SK-N-SH (cell line): ENCODE results near the gene BCL2L13.

Source experiments
- EP300 ChIP-seq, 2 experiments: IDR thresholded peaks; 2 replicates each; pipeline versions ENCODE4 v1.4.0 to v1.6.1; 2012; ENCODE audit warnings: borderline replicate concordance in 1 of 2, low read depth in 1 of 2, low read length in 1 of 2
- GABPA ChIP-seq: IDR thresholded peaks from 2 replicates; pipeline ENCODE4 v1.4.0; 2012; ENCODE audit warnings: low read depth, mild to moderate bottlenecking
- GATA2 ChIP-seq: sonication (generic); formaldehyde crosslinking; IDR thresholded peaks from 2 replicates; pipeline ENCODE4 v1.5.0; 2020; ENCODE audit warnings: mild to moderate bottlenecking, missing genetic modification reagents
- NRF1 ChIP-seq: IDR thresholded peaks from 2 replicates; pipeline ENCODE4 v1.6.1; 2012; ENCODE audit warnings: low read depth, mild to moderate bottlenecking, low read length
- POLR2AphosphoS5 ChIP-seq: IDR thresholded peaks from 2 replicates; pipeline ENCODE4 v1.6.1; 2012; ENCODE audit warnings: low read depth, low read length
- RAD21 ChIP-seq: IDR thresholded peaks from 2 replicates; pipeline ENCODE4 v1.6.1; 2012; ENCODE audit warnings: mild to moderate bottlenecking, low read length
- RFX5 ChIP-seq: IDR thresholded peaks from 2 replicates; pipeline ENCODE4 v1.6.1; 2012; ENCODE audit warnings: mild to moderate bottlenecking, improper control_type of control experiment, low read length
- SMC3 ChIP-seq: IDR thresholded peaks from 2 replicates; pipeline ENCODE4 v1.6.1; 2012; ENCODE audit warnings: low read depth, low read length, improper control_type of control experiment
- TCF12 ChIP-seq: IDR thresholded peaks from 2 replicates; pipeline ENCODE4 v1.4.0; 2012
- TF ChIP-seq, protein P1 (sequence below): fragments of 150-350 bp; IDR thresholded peaks from 2 replicates; pipeline ENCODE4 v1.6.1; 2017; ENCODE audit warnings: antibody characterized with exemption, low read length, low read depth, borderline replicate concordance
- TF ChIP-seq, protein P2 (sequence below): fragments of 200-600 bp; sonication (generic); IDR thresholded peaks from 2 replicates; pipeline ENCODE4 v1.6.1; 2017; ENCODE audit warnings: antibody characterized with exemption, mild to moderate bottlenecking, moderate library complexity
- TF ChIP-seq, protein P3 (sequence below): IDR thresholded peaks from 2 replicates; pipeline ENCODE4 v1.4.0; 2012; ENCODE audit warnings: low read depth
- TF ChIP-seq, protein P4 (sequence below): IDR thresholded peaks from 2 replicates; pipeline ENCODE4 v1.6.1; 2012; ENCODE audit warnings: mild to moderate bottlenecking, low read depth, low read length, moderate library complexity

DNA sequence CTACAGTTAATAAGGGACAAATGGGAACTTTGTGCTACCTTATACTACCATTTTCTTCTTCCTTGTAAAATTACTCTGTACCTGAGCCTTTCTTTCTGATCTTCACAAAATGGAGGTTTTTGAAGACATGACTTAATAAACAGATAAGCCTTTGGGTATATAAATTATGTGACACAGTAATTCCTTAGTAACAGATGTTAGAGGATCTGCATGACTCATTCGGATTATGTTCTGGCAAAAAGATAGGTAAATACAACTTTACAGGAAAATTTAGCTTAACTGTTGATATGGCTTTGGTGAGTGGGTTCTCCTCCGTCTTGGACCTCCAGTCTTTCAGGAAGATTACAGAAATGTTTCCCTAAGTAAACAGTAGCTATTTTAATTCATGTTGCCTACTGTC lies 73.9 kb downstream of the BCL2L13 start:
- TF ChIP-seq, protein P1, sequence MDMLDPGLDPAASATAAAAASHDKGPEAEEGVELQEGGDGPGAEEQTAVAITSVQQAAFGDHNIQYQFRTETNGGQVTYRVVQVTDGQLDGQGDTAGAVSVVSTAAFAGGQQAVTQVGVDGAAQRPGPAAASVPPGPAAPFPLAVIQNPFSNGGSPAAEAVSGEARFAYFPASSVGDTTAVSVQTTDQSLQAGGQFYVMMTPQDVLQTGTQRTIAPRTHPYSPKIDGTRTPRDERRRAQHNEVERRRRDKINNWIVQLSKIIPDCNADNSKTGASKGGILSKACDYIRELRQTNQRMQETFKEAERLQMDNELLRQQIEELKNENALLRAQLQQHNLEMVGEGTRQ: no peak
- no peak for TF ChIP-seq EP300 (IDR thresholded peaks at IDR 0.05; ENCODE audit: borderline replicate concordance in 1 of 2, low read depth in 1 of 2, low read length in 1 of 2)
- TF ChIP-seq NRF1: no peak
- TF ChIP-seq TCF12: peak; percentile 28; the same call in 1 of the 2 replicates
- TF ChIP-seq, protein P2, sequence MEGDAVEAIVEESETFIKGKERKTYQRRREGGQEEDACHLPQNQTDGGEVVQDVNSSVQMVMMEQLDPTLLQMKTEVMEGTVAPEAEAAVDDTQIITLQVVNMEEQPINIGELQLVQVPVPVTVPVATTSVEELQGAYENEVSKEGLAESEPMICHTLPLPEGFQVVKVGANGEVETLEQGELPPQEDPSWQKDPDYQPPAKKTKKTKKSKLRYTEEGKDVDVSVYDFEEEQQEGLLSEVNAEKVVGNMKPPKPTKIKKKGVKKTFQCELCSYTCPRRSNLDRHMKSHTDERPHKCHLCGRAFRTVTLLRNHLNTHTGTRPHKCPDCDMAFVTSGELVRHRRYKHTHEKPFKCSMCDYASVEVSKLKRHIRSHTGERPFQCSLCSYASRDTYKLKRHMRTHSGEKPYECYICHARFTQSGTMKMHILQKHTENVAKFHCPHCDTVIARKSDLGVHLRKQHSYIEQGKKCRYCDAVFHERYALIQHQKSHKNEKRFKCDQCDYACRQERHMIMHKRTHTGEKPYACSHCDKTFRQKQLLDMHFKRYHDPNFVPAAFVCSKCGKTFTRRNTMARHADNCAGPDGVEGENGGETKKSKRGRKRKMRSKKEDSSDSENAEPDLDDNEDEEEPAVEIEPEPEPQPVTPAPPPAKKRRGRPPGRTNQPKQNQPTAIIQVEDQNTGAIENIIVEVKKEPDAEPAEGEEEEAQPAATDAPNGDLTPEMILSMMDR: no peak
- TF ChIP-seq POLR2AphosphoS5: no peak
- TF ChIP-seq, protein P3, sequence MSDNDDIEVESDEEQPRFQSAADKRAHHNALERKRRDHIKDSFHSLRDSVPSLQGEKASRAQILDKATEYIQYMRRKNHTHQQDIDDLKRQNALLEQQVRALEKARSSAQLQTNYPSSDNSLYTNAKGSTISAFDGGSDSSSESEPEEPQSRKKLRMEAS: no peak
- no peak for TF ChIP-seq SMC3
- no peak for TF ChIP-seq RFX5
- no peak for TF ChIP-seq RAD21
- TF ChIP-seq, protein P4, sequence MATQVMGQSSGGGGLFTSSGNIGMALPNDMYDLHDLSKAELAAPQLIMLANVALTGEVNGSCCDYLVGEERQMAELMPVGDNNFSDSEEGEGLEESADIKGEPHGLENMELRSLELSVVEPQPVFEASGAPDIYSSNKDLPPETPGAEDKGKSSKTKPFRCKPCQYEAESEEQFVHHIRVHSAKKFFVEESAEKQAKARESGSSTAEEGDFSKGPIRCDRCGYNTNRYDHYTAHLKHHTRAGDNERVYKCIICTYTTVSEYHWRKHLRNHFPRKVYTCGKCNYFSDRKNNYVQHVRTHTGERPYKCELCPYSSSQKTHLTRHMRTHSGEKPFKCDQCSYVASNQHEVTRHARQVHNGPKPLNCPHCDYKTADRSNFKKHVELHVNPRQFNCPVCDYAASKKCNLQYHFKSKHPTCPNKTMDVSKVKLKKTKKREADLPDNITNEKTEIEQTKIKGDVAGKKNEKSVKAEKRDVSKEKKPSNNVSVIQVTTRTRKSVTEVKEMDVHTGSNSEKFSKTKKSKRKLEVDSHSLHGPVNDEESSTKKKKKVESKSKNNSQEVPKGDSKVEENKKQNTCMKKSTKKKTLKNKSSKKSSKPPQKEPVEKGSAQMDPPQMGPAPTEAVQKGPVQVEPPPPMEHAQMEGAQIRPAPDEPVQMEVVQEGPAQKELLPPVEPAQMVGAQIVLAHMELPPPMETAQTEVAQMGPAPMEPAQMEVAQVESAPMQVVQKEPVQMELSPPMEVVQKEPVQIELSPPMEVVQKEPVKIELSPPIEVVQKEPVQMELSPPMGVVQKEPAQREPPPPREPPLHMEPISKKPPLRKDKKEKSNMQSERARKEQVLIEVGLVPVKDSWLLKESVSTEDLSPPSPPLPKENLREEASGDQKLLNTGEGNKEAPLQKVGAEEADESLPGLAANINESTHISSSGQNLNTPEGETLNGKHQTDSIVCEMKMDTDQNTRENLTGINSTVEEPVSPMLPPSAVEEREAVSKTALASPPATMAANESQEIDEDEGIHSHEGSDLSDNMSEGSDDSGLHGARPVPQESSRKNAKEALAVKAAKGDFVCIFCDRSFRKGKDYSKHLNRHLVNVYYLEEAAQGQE: no peak
- TF ChIP-seq GATA2 (CRISPR knock-in tag): no peak
- no peak for TF ChIP-seq GABPA
